HepG2 (cell line): ENCODE data around the gene RNU11. TPM values are rescaled to one million over a fixed set of nuclear protein-coding genes. Genes with fewer than 3 reads are reported as not detected.

ENCODE experiments used
- CBFB ChIP-seq: sonication (generic); formaldehyde crosslinking; IDR thresholded peaks from 2 replicates; pipeline ENCODE4 v1.4.0; 2020; ENCODE audit warnings: missing genetic modification reagents
- GABPA ChIP-seq, 2 experiments: IDR thresholded peaks; 2 replicates each; pipeline ENCODE4 v1.6.1; 2011 to 2016; ENCODE audit warnings: low read depth in 2 of 2, low read length in 1 of 2, missing biosample characterization in 1 of 2, missing genetic modification characterization in 1 of 2
- HOXD1 ChIP-seq: sonication (generic); formaldehyde crosslinking; IDR thresholded peaks from 2 replicates; pipeline ENCODE4 v1.5.0; 2020; ENCODE audit warnings: missing genetic modification reagents
- IKZF4 ChIP-seq: sonication (generic); formaldehyde crosslinking; IDR thresholded peaks from 2 replicates; pipeline ENCODE4 v1.5.1; 2020; ENCODE audit warnings: borderline replicate concordance, mild to moderate bottlenecking, low read depth, missing genetic modification reagents; ENCODE audit errors: not compliant biosample characterization
- KLF11 ChIP-seq: IDR thresholded peaks from 2 replicates; pipeline ENCODE4 v1.6.1; 2016; ENCODE audit warnings: missing compliant biosample characterization
- MED8 ChIP-seq: sonication (generic); formaldehyde crosslinking; IDR thresholded peaks from 2 replicates; pipeline ENCODE4 v1.8.1; 2023; ENCODE audit warnings: mild to moderate bottlenecking, missing genetic modification reagents; ENCODE audit not compliant: insufficient replicate concordance
- PHF20 ChIP-seq: sonication (generic); formaldehyde crosslinking; IDR thresholded peaks from 2 replicates; pipeline ENCODE4 v1.5.0; 2020; ENCODE audit warnings: mild to moderate bottlenecking, missing genetic modification reagents
- PTBP1 ChIP-seq: fragments of 200-400 bp; formaldehyde crosslinking; IDR thresholded peaks from 2 replicates; pipeline ENCODE4 v1.6.1; 2018; ENCODE audit warnings: low read length, low read depth; ENCODE audit not compliant: poor library complexity, severe bottlenecking
- SMC3 ChIP-seq: IDR thresholded peaks from 2 replicates; pipeline ENCODE4 v1.6.1; 2011; ENCODE audit warnings: low read length, improper control_type of control experiment
- SP1 ChIP-seq, 2 experiments: fragments of 450-650 bp in 1 of 2; sonication (generic) in 1 of 2; formaldehyde crosslinking in 1 of 2; IDR thresholded peaks; 2 replicates each; pipeline versions ENCODE4 v1.4.0 to v1.6.1; 2016 to 2020; ENCODE audit warnings: missing genetic modification reagents in 1 of 2
- SRSF1 ChIP-seq: fragments of 200-400 bp; formaldehyde crosslinking; optimal IDR thresholded peaks from 2 replicates; pipeline ENCODE3; 2017; ENCODE audit warnings: mild to moderate bottlenecking, low read depth, low read length, moderate library complexity
- TMF1 ChIP-seq: sonication (generic); formaldehyde crosslinking; IDR thresholded peaks from 2 replicates; pipeline ENCODE4 v1.8.1; 2022; ENCODE audit warnings: low read depth, missing genetic modification reagents
- ZNF12 ChIP-seq: sonication (generic); formaldehyde crosslinking; IDR thresholded peaks from 2 replicates; pipeline ENCODE4 v1.5.0; 2020; ENCODE audit warnings: missing genetic modification reagents
- ZSCAN31 ChIP-seq: sonication (generic); formaldehyde crosslinking; IDR thresholded peaks from 2 replicates; pipeline ENCODE4 v1.5.0; 2020; ENCODE audit warnings: low read depth, mild to moderate bottlenecking, missing genetic modification reagents
- polyA plus RNA-seq, 8 experiments: library from polyadenylated mRNA; depleted of rRNA in 3 of 8; stranded (reverse) in 7 of 8; unstranded in 1 of 8; fragments of >200 nt; fragmentation: Illumina TruSeq in 4 of 8; extraction: Trizol in 4 of 8; gene quantifications; 2 replicates each; pipeline versions ENCODE4 v1.2.1 to v1.2.3, GENCODE V29; 2011 to 2016; ENCODE audit warnings: low read depth in 4 of 8, missing spikeins in 1 of 8, mixed read lengths in 1 of 8; ENCODE audit not compliant: insufficient read depth in 1 of 8
- total RNA-seq, 5 experiments: library from RNA; depleted of rRNA; stranded (reverse); fragments of >200 nt; fragmentation: Illumina TruSeq; extraction: Trizol; gene quantifications; 2 replicates each; pipeline ENCODE4 v1.2.3, GENCODE V29; 2016; ENCODE audit warnings: low read depth in 1 of 5
- TF ChIP-seq, protein P1 (sequence below): sonication (generic); formaldehyde crosslinking; IDR thresholded peaks from 2 replicates; pipeline ENCODE4 v1.4.0; 2020; ENCODE audit warnings: missing genetic modification reagents, borderline replicate concordance
- TF ChIP-seq, protein P2 (sequence below): sonication (generic); formaldehyde crosslinking; IDR thresholded peaks from 2 replicates; pipeline ENCODE4 v1.5.1; 2020; ENCODE audit warnings: mild to moderate bottlenecking, missing genetic modification reagents
- TF ChIP-seq, protein P3 (sequence below): sonication (generic); formaldehyde crosslinking; IDR thresholded peaks from 2 replicates; pipeline ENCODE4 v1.4.0; 2020; ENCODE audit warnings: missing genetic modification reagents
- TF ChIP-seq, protein P4 (sequence below): sonication (generic); formaldehyde crosslinking; IDR thresholded peaks from 2 replicates; pipeline ENCODE4 v1.4.0; 2020; ENCODE audit warnings: mild to moderate bottlenecking, low read depth, missing genetic modification reagents

The RNU11 gene
- total and polyA plus RNA-seq, 2 of the 13 experiments (the other 11 are each of a cell fraction or from before 2014, with no cell fraction given), result not detected

DNA sequence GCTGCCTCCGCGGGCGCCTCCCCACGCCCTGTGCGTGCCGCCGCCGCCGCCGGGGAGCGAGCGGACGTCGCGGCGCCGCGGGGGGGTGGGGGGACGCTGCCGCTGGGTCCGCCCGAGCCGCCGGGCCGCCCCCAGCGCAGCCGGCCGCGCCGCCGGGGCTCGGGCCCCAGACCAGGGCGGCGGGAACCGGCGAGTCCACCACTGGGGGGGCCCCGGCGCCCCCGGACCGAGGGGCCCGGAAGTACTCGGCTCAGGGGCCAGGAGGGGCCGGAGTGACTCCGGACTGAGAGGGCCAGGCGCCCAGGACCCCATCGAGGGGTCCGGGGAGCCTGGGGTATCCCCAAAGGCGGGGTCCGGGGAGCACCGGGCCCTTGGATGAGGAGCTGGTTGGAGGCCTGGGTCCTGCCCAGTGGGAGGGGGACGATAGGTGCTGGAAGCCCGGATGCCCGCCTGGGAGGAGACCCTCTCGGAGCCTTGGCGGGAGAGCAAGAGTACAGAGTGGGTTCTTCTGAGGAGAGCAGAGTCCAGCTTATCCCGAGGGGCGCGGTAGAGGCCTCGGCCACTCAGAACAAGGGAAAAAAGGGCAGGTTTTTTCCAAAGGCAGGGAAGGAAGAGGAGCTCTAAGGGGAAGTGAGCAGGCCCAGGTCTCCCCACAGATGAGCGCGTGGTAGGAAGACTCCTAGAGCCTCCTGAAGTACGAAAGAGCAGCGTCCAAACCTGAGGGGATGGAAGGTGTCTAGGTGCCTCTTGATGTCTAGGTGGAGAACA lies 20.7 kb downstream of the RNU11 start (continued):
- TF ChIP-seq SRSF1, result peak; percentile 90
- TF ChIP-seq ZNF12 (CRISPR knock-in tag), result no peak; the same call in 1 of the 2 replicates
- TF ChIP-seq ZSCAN31 (CRISPR knock-in tag), result 0 out of 2 replicates have a peak, but pooled peaks have one; percentile 8
- no peak for TF ChIP-seq IKZF4 (CRISPR knock-in tag)
- 0 out of 2 replicates have a peak, but pooled peaks have one; percentile 33 for TF ChIP-seq GABPA (IDR thresholded peaks at IDR 0.05; ENCODE audit: low read depth, low read length)
- peak; percentile 33; the same call in 1 of the 2 replicates for TF ChIP-seq GABPA (CRISPR knock-in tag; IDR thresholded peaks at IDR 0.05; ENCODE audit: low read depth)
- TF ChIP-seq MED8 (CRISPR knock-in tag), result no peak
- TF ChIP-seq, protein P1, sequence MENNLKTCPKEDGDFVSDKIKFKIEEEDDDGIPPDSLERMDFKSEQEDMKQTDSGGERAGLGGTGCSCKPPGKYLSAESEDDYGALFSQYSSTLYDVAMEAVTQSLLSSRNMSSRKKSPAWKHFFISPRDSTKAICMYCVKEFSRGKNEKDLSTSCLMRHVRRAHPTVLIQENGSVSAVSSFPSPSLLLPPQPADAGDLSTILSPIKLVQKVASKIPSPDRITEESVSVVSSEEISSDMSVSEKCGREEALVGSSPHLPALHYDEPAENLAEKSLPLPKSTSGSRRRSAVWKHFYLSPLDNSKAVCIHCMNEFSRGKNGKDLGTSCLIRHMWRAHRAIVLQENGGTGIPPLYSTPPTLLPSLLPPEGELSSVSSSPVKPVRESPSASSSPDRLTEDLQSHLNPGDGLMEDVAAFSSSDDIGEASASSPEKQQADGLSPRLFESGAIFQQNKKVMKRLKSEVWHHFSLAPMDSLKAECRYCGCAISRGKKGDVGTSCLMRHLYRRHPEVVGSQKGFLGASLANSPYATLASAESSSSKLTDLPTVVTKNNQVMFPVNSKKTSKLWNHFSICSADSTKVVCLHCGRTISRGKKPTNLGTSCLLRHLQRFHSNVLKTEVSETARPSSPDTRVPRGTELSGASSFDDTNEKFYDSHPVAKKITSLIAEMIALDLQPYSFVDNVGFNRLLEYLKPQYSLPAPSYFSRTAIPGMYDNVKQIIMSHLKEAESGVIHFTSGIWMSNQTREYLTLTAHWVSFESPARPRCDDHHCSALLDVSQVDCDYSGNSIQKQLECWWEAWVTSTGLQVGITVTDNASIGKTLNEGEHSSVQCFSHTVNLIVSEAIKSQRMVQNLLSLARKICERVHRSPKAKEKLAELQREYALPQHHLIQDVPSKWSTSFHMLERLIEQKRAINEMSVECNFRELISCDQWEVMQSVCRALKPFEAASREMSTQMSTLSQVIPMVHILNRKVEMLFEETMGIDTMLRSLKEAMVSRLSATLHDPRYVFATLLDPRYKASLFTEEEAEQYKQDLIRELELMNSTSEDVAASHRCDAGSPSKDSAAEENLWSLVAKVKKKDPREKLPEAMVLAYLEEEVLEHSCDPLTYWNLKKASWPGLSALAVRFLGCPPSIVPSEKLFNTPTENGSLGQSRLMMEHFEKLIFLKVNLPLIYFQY (CRISPR knock-in tag), result peak; percentile 50; the same call in 1 of the 2 replicates
- TF ChIP-seq HOXD1 (CRISPR knock-in tag), result no peak
- TF ChIP-seq, protein P2, sequence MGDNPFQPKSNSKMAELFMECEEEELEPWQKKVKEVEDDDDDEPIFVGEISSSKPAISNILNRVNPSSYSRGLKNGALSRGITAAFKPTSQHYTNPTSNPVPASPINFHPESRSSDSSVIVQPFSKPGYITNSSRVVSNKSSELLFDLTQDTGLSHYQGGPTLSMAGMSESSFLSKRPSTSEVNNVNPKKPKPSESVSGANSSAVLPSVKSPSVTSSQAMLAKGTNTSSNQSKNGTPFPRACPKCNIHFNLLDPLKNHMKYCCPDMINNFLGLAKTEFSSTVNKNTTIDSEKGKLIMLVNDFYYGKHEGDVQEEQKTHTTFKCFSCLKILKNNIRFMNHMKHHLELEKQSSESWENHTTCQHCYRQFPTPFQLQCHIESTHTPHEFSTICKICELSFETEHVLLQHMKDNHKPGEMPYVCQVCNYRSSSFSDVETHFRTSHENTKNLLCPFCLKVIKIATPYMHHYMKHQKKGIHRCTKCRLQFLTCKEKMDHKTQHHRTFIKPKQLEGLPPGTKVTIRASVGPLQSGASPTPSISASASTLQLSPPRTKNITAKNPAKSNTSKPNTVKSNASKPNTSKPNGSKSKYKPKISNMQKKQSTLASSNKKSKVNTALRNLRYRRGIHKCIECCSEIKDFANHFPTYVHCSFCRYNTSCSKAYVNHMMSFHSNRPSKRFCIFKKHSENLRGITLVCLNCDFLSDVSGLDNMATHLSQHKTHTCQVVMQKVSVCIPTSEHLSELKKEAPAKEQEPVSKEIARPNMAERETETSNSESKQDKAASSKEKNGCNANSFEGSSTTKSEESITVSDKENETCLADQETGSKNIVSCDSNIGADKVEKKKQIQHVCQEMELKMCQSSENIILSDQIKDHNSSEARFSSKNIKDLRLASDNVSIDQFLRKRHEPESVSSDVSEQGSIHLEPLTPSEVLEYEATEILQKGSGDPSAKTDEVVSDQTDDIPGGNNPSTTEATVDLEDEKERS (CRISPR knock-in tag), result 0 out of 2 replicates have a peak, but pooled peaks have one; percentile 44
- no peak for TF ChIP-seq PTBP1
- TF ChIP-seq, protein P3, sequence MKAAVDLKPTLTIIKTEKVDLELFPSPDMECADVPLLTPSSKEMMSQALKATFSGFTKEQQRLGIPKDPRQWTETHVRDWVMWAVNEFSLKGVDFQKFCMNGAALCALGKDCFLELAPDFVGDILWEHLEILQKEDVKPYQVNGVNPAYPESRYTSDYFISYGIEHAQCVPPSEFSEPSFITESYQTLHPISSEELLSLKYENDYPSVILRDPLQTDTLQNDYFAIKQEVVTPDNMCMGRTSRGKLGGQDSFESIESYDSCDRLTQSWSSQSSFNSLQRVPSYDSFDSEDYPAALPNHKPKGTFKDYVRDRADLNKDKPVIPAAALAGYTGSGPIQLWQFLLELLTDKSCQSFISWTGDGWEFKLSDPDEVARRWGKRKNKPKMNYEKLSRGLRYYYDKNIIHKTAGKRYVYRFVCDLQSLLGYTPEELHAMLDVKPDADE (CRISPR knock-in tag), result no peak
- no peak for TF ChIP-seq CBFB
- no peak for TF ChIP-seq SP1 (IDR thresholded peaks at IDR 0.05)
- TF ChIP-seq SP1 (CRISPR knock-in tag; IDR thresholded peaks at IDR 0.05), result no peak
- no peak for TF ChIP-seq KLF11 (CRISPR knock-in tag)
- peak; percentile 26; the same call in 1 of the 2 replicates for TF ChIP-seq PHF20 (CRISPR knock-in tag)
- TF ChIP-seq SMC3, result no peak
- no peak for TF ChIP-seq TMF1 (CRISPR knock-in tag)
- TF ChIP-seq, protein P4, sequence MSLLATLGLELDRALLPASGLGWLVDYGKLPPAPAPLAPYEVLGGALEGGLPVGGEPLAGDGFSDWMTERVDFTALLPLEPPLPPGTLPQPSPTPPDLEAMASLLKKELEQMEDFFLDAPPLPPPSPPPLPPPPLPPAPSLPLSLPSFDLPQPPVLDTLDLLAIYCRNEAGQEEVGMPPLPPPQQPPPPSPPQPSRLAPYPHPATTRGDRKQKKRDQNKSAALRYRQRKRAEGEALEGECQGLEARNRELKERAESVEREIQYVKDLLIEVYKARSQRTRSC (CRISPR knock-in tag), result no peak
